GM18519 (cell line): ENCODE results near the gene KCNQ4.

ENCODE experiments used
- ATAC-seq: cut with Tn5 transposase; IDR thresholded peaks from one replicate; pipeline ENCODE4 v1.9.1; 2021; ENCODE audit warnings: mild to moderate bottlenecking, moderate library complexity; ENCODE audit not compliant: unreplicated experiment, low FRiP score

The KCNQ4 gene

GRCh38 chr1:40856656-40857302 is 73.2 kb downstream of the KCNQ4 start:
- no peak for ATAC-seq

- ATAC-seq, result no peak
Measured at GRCh38 chr1:40857737-40858136, 74.2 kb downstream of the KCNQ4 start.

DNA sequence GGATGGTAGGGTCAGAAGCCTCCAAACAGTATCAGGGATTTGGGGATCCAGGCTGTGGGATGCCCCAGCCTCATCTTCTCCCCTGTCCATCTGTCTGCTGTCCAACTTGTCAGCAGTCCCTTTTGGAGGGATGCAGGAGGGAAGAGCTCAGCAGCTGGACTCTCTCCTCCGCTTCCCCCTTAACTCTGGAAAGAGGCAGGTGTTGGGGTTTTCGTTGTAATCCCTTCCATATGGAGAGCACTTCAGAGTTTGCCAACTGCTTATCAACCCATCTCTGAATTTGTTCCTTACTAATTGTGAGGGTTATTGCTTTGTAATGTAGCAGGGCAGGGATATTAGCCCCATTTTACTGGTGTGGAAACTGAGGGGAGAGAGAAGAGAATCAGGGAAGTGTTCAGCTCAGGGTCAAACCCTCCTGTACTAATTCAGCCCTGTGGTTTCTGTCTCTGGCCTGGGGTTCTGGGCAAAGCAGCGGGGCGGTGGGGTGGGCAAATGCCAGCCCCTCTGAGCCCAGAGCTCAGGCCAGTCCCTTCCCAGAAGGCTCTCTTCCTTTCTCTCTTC is 75.3 kb downstream of the KCNQ4 start:
- no peak for ATAC-seq

- ATAC-seq, result no peak
Measured at GRCh38 chr1:40860706-40861223, 77.2 kb downstream of the KCNQ4 start.

DNA sequence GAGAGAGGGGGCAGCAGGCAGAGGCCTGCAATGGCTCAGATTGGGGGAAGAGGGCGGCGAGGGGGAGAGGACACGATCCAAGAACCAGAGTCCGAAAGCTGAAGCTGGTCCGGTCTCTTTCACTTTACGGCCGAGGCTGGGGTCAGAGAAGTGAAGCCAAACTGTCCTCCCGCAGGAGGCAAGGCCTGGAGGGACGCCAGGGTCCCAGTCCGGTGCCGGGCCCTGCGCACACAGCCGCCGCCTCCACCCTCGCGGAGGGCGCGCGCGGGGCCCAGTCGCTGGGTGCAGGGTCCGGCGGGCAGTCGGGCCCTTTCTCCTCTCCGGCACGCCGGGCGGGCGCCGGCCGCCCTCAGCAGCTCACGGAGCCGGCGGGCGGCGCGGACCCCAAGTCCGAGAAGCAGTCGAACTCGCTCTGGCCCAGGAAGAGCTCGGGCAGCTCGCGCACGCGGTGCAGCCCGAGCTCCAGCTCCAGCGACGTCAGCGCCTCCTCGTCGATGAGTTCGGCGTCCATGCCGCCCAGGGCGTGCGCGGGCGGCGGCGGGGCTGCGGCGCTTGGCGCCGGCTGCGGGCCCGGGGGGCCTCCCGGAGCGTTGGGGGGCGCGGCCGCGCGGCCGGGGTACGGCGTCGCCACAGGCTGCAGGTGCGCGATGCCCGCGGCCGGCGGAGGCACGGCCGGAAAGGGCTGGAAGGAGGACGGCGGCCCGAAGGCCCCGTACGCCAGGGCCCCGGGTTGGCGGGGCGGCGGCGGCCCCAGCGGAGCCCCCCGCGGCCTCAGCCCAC is 77.8 kb downstream of the KCNQ4 start:
- no peak for ATAC-seq

- ATAC-seq, result peak; percentile 81
Measured at GRCh38 chr1:40862008-40862863, 78.6 kb downstream of the KCNQ4 start, which contains the start of gene CITED4. Gene CITED4 (minus strand): TSS chr1:40862363. CDS start chr1:40862127, 236 bp downstream.

DNA sequence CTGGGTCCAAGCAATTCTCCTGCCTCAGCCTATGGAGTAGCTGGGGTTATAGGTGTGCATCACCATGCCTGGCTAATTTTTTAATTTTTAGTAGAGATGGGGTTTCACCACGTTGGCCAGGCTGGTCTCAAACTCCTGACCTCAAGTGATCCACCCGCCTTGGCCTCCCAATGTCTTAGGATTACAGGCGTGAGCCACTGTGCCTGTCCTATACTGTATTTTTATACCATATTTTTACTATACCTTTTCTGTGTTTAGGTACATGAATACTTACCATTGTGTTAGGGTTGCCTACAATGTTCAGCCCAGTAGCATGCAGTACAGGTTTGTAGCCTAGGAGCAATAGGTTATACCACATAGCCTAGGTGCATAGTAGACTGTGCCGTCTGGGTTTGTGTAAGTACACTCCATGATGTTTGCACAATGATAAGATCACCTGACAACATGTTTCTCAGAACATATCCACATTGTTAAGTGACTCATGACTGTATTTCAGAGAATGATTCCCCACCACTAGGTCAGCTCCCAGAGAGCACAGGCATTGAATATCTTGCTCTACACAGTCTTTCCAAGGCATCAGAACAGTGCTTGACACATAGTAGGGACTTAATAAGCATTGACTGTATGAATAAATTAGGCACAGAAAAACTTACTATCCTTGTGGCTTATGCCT is 84.6 kb downstream of the KCNQ4 start:
- no peak for ATAC-seq

DNA sequence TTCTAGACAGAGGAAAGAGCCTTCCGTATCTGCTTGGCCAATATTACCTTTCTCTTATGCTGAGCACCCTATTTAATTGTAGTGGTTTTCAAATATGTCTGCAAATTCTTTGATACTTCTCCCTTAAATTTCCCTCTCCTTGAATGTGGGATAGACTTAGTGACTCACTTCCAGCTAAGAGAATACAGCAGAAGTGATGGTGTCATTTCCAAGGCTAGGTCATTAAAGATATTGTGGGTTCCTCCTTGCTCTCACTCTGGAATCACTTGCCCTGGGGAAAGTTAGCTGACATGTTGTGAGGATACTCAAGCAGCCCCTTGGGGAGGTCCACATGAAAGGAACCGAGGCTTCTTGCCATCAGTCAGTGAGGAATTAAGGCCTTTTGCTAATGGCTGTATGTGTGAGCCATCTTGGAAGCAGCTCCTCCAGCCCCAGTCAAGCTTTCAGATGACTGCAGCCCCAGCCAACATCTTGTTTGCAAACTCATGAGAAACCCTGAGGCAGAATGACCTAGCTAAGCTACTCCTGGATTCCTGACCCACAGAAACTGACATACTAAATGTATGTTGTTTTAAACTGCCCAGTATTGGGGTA is 86.6 kb downstream of the KCNQ4 start:
- no peak for ATAC-seq

DNA sequence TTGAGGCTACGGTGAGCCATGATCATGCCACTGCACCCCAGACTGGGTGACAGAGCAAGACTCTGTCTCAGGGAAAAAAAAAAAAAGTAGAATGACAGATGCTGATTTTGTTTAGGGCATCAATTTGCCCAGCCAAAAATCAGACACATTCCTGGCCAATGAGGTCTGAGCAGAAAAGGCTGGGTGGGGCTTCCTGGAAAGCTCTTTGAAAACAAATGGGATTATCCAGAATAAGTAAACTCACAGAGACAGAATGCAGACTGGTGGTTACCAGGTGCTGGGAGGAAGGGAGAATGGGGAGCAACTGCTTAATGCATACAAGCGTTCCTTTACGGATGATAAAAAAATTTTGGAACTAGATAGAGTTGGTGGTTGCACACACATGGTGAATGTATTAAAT is 88.7 kb downstream of the KCNQ4 start:
- ATAC-seq, result no peak

- ATAC-seq, result no peak
Measured at GRCh38 chr1:40873863-40874472, 90.4 kb downstream of the KCNQ4 start.

DNA sequence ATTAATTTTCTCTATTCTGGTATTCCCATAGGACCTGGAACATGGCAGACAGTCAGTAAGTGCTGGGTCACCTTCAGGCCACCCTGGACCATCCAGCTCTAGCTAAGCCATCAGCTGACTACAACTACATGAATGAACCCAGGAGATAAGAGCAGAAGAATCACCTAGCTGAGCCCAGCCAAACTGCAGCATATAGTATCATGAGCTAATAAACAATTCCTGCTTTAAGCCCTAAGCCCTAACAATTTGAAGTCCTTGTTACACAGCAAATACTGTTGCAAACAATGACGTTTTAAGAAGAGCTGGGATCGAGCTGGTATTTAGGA is 92.8 kb downstream of the KCNQ4 start:
- no peak for ATAC-seq

DNA sequence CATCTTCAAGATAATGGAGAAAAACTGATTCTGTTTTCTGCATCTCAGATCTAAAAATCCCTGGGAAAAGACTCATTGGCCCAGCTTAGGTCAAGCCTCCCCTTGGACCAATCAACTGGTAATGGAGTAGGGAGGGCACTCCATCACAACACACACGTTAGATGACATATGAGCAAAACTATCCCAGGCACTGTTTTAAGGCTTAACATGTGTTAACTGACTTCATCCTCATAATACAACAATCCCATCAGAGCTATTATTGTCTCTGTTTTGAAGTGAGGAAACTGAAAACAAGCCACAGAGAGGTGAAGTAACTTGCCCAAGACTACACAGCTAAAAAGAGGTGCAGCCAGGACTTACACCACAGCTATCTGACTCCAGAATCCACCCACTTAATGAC is 93.3 kb downstream of the KCNQ4 start:
- ATAC-seq, result no peak

DNA sequence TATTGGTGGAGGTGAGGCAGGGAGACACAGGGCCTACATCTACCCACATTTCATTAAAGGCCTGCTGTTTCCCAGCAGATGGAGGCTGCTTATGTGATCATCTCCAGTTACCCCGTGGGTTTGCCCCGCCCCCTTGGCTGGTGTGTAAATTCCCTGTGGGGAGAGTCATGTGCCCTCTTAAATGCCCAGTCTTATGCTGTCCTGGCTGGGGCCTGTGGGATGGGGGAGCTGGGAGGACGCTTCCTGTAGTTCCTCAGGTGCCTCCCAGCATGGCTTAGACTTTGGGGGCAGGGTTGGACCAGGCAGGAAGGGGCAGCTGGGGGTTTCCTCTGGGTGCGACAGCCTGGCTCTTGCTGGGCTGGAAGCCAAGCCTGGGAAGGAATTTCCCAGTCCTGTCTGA is 94.1 kb downstream of the KCNQ4 start:
- ATAC-seq, result no peak

- ATAC-seq, result no peak
Measured at GRCh38 chr1:40878906-40879305, 95.3 kb downstream of the KCNQ4 start.

DNA sequence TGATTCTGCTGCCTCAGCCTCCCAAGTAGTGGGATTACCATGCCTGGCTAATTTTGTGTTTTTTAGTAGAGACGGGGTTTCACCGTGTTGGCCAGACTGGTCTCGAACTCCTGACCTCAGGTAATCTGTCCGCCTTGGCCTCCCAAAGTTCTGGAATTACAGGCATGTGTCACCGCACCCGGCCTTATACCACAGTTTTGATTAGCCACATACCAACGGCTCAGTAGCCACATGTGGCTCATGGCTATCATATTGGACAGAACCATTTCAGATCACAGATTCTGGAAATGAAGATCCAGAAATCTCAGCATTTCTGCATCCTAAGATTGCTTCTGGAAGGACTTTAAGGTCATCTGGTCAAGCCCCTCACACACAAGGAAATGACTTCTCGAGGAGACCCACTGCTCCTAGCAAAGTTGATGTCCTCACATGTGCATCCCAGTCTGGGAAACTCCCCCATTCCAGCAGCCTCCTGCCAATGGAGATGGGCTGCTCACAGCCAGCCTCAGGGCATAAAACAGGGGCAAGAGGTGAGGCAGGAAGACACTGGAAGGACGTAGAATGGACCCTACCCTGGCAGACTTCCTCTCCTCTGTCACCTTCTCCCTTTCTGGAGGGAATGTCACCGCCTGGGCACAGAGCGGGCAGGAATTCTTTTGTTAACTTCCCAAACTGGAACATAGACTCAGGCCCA is 96.0 kb downstream of the KCNQ4 start:
- no peak for ATAC-seq

- ATAC-seq, result no peak
Measured at GRCh38 chr1:40880813-40881549, 97.4 kb downstream of the KCNQ4 start.

GRCh38 chr1:40884055-40884795 is 100.6 kb downstream of the KCNQ4 start:
- no peak for ATAC-seq
